ENCODE data around the gene PTTG1IP.

DNA sequence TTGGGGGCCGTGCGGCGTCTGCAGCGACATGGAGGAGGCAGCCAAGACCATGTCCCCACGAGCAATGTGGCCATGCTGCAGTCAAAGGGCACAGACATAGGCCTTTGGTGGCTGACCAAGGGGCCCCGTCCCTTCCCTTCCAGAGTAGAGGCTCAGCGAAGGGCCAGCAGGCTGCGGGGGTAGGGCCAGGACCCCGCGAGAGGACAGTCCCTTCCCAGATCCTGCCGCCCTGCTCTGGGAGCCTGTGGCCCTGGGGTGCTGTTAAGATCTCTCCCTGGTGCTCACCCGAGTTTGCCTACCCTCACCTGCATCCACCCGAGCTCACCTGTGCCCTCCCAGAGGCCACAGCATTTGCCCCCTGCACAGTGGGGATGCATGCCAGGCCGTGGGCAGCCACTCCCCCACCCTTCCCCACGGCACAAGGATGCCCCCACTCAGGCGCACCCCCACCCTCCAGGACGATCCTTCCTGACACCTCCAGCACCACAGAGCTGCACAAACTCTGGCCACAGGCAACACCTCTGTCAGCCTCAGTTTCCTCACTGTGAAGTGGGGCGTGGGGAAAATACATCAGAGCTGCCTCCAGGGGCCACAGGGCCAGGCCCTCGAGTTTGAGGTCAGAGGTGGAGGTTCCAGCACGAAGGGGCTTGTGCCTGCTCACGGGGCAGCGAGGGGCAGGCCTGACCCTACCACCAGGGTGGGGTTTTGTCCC is 31.7 kb upstream of the PTTG1IP start:
- no peak for TF ChIP-seq POLR2A (IDR thresholded peaks at IDR 0.05)
- no peak for TF ChIP-seq CTCF (IDR thresholded peaks at IDR 0.05)

Data from testis (tissue), 2 donors.